ENCODE data around the gene FCHO2.

DNA sequence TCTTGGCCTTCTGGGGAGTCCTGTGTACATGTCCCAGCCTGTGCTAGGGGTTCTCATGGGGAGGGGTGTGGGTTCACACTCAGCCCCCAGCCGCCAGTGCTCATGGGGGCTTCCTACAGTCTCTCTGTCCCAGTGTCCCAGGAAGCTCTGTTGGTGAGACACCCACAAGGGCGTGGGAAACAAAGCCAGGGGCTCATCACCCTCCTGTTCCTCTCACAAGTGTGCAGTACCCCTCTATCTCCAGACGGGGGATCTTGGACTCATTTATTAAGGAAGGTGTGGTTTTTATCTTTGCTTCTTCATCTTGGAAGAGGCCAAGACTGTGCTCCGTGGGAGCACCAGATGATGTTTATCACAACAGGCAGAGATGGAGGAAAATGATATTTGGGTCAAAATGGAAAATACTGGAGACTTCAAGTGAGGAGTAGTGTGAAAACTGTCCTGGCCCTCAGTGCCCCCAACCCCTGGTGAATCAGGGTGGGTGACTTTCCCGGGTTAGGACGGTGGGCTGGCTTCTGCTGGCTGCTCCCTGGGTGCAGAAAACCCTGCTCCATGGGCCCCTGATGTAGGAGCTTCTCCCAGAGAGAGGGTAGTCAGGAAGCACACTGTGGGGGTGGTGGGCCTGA is 179.7 kb downstream of the FCHO2 start:
- TF ChIP-seq EZH2 (IDR thresholded peaks at IDR 0.05; ENCODE audit: insufficient read depth, poor library complexity, severe bottlenecking) (no peak), EZH2phosphoT487 (IDR thresholded peaks at IDR 0.05; ENCODE audit: insufficient read depth, low read depth) (no peak)

Measured in GM23248 (cell line).